Colonic mucosa (tissue), 4 donors: ENCODE measurements around the gene API5. TPM values are rescaled to one million over a fixed set of nuclear protein-coding genes. Genes with fewer than 3 reads are reported as not detected.

Experiments used
- DNase-seq: peaks from one replicate; pipeline ENCODE4 v3.0.0-alpha.2; 2020
- H3K27ac ChIP-seq: fragments of 200-600 bp; one replicate; pipeline ENCODE4 v1.8.0; 2021
- H3K27me3 ChIP-seq: fragments of 200-600 bp; one replicate; pipeline ENCODE4 v1.8.0; 2021
- H3K36me3 ChIP-seq: fragments of 200-600 bp; one replicate; pipeline ENCODE4 v1.8.0; 2021
- H3K4me1 ChIP-seq: fragments of 200-600 bp; one replicate; pipeline ENCODE4 v1.8.0; 2021; ENCODE audit warnings: mild to moderate bottlenecking
- H3K4me3 ChIP-seq: fragments of 200-600 bp; one replicate; pipeline ENCODE4 v1.8.0; 2021
- H3K9ac ChIP-seq, 2 donors: one replicate each; pipeline ENCODE4 v1.7.0; 2013; ENCODE audit warnings: control low read depth in 2 of 2, low read depth in 2 of 2, low read length in 2 of 2
- H3K9me3 ChIP-seq: fragments of 200-600 bp; one replicate; pipeline ENCODE4 v1.8.0; 2021
- intact Hi-C: fragments of 100-400 bp; cut with DNase I; formaldehyde crosslinking; loops from one replicate; pipeline ENCODE4 v1.14.1; 2022
- total RNA-seq, 2 donors: library from RNA; stranded (reverse); fragmentation: NEBNext Ultra II Directional in 1 of 2; extraction: Animal tissue kit (Norgen Biotek cat#: 25700) in 1 of 2; gene quantifications; one replicate each; pipeline ENCODE4 v1.2.1, GENCODE V29; 2021
- TF ChIP-seq, protein P1 (sequence below): fragments of 200-600 bp; IDR thresholded peaks from one replicate; pipeline ENCODE4 v1.8.0; 2022; ENCODE audit warnings: antibody characterized with exemption, mild to moderate bottlenecking
- donor health status: healthy.
- donor health status: DM: no; HTN: no; CAD: no.
- donor health status: DM: no; HTN: no; CAD: no.

Gene API5
- total RNA-seq, 2 donors from 2014 or later, result 86.4 to 98.0 TPM

DNA sequence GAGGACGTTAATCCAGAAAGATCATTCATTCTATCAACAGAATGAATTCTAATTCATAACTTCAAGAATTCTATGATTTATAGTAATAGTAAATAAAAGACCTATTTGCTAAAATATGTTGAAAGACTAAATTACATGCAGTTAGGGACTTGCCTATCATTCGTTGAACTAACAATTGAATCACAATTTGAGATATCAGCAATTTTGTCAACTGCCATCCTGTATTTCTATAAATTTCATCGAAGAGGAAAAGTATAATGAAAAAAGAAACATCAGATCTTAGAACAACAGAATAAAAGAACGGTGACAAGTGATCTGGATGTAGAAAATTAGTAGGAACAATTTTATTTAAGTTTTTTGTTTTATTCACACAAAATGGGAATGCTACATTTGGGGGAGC lies 42.5 kb downstream of the API5 start:
- no peaks in the 10 kb centered on the region for H3K36me3 ChIP-seq
- TF ChIP-seq, protein P1, sequence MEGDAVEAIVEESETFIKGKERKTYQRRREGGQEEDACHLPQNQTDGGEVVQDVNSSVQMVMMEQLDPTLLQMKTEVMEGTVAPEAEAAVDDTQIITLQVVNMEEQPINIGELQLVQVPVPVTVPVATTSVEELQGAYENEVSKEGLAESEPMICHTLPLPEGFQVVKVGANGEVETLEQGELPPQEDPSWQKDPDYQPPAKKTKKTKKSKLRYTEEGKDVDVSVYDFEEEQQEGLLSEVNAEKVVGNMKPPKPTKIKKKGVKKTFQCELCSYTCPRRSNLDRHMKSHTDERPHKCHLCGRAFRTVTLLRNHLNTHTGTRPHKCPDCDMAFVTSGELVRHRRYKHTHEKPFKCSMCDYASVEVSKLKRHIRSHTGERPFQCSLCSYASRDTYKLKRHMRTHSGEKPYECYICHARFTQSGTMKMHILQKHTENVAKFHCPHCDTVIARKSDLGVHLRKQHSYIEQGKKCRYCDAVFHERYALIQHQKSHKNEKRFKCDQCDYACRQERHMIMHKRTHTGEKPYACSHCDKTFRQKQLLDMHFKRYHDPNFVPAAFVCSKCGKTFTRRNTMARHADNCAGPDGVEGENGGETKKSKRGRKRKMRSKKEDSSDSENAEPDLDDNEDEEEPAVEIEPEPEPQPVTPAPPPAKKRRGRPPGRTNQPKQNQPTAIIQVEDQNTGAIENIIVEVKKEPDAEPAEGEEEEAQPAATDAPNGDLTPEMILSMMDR, result no peak

DNA sequence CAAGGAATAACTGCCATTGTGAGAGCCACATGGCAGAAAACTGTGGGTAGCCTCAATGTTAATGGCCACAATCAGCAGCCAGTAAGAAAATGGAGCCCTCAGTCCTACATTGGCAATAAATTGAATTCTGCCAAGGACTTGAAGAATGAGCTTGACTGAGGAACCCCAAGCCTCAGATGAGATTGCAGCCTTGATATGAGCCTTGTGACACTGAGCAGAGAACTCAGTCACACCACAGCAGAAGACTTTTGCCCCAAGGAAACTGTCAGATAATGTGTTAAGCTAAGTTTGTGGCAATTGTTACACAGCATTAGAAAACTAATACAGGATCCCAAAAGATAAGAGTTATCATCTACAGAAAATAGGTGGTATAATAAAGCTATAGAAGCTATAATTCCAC lies 44.5 kb downstream of the API5 start:
- Histone ChIP-seq H3K4me1 (no peaks in the 10 kb centered on the region), H3K36me3 (no peaks in the 10 kb centered on the region), H3K9me3 (no peaks in the 10 kb centered on the region), H3K9ac (no peak overlapping the region), H3K27ac (no peak overlapping the region), H3K27me3 (no peaks in the 10 kb centered on the region), H3K4me3 (no peak overlapping the region)
- DNase-seq, result no peak
- TF ChIP-seq, protein P1, result no peak
- intact Hi-C loops, result no loop called here

More for the DNA sequence above, 42.5 kb downstream of the API5 start:
- Histone ChIP-seq H3K9me3 (no peaks in the 10 kb centered on the region), H3K4me3 (no peak overlapping the region), H3K9ac (no peak overlapping the region), H3K27ac (no peak overlapping the region), H3K4me1 (no peaks in the 10 kb centered on the region), H3K27me3 (no peaks in the 10 kb centered on the region)
- DNase-seq, result no peak
- intact Hi-C loops, result no loop called here

DNA sequence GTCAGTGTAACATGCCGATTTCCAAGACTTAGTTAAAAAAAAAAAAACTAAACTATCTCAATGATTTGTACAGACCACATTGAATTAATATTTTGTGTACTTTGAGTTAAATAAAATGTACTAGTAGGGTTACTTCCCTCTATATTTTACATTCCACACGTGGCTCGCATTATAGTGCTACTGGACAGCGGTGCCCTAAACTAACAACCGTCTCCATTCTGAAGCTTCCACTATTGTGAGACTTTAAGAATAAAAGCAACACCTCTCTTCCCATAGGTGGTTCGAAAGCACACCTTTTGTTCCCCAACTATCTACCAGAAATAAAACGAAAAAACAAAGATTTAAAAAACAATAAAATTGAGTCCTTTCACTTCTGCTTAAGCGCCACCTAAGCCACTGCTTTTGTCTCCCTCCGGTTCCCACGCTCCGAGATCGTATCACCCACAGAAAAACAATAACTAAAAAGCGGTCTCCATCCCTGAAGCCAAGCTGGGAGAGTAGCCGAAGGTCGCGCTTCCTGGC lies 46.5 kb downstream of the API5 start:
- Histone ChIP-seq H3K36me3 (no peaks in the 10 kb centered on the region), H3K27me3 (no peaks in the 10 kb centered on the region), H3K9ac (peak overlapping the region; percentile 44 to 90), H3K4me3 (peak overlapping the region; percentile 88), H3K4me1 (no peaks in the 10 kb centered on the region), H3K27ac (peak overlapping the region; percentile 88), H3K9me3 (no peaks in the 10 kb centered on the region)
- intact Hi-C loops, result no loop called here
- TF ChIP-seq, protein P1, result no peak
- DNase-seq, result no peak

DNA sequence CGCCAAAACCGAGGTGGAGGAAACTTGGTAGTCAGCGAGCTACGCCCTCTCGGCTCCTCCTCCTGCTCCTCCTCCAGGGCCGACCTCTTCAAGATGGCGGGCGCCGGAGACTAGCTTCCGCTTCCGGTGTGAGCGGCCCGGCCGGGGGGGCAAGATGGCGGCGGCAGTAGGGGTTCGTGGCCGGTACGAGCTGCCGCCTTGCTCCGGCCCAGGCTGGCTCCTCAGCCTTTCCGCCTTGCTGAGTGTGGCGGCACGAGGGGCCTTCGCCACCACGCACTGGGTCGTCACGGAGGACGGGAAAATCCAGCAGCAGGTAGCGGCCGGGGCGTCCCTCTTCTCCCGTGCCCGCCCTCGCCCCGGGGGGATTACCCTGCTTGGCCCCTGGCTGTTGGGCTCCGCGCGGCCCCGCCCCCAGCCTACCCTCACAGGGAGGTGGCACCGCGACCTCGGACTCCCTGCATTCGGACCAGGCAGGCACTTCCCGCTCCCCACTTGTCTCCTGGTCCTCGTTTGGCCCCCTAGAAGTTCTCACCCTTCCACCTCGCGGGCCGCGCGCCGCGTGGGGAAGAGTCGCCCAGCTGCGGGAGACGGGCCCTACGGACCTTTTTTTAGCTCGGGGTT lies 47.1 kb downstream of the API5 start, which contains the start of gene TTC17:
TTC17 (plus strand) TSS at position 120 of the 621 bp plus-strand sequence; CDS start at position 155, 35 bp downstream.
- intact Hi-C loops, result no loop called here
- Histone ChIP-seq H3K4me1 (no peaks in the 10 kb centered on the region), H3K4me3 (peak within 1 kb of the TSS; percentile 88), H3K27ac (peak within 1 kb of the TSS; percentile 88), H3K9me3 (no peaks in the 10 kb centered on the region), H3K36me3 (no peaks in the 10 kb centered on the region), H3K9ac (peak within 1 kb of the TSS; percentile 90 to 91), H3K27me3 (no peaks in the 10 kb centered on the region)
- DNase-seq, result peak; percentile 97
- TF ChIP-seq, protein P1, result no peak

DNA sequence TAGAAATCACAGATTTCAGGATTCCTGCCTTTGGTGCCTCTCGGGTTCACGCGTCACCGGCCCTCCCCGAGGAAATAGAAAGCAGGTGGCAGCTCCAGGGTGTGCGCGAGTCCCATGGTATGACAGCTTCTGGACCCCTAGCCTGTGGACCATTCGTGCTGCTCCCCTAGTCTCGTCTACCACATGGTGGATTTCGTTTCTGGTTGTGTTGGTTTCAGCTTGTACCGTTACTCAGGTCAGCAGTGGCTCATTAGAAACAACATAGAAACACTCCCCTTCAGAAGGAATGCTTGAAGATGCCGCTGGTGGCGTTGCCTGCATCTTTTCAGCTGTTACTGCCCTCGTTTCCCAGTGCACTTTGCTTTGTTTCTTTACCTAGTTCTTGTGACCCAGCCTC lies 47.6 kb downstream of the API5 start:
- DNase-seq, result no peak
- Histone ChIP-seq H3K4me1 (no peaks in the 10 kb centered on the region), H3K9me3 (no peaks in the 10 kb centered on the region), H3K9ac (peak overlapping the region; percentile 90 to 91), H3K27me3 (no peaks in the 10 kb centered on the region), H3K4me3 (peak overlapping the region; percentile 88), H3K27ac (peak overlapping the region; percentile 88), H3K36me3 (no peaks in the 10 kb centered on the region)
- TF ChIP-seq, protein P1, result no peak
- intact Hi-C loops, result no loop called here
